Motor neuron (in vitro differentiated cells): ENCODE results near the gene KLHL35. TPM values are rescaled to one million over a fixed set of nuclear protein-coding genes. Genes with fewer than 3 reads are reported as not detected.

Experiments
- ATAC-seq, 8 experiments: fragments of 200-7000 bp; cut with Tn5 transposase; replicated peaks in 6 of 8; 2 replicates each; pipeline ENCODE4 v1.8.0; 2021; ENCODE audit warnings: mild to moderate bottlenecking in 8 of 8, moderate library complexity in 8 of 8
- H3K27ac ChIP-seq, 2 donors: fragments of 250-450 bp; sonication (Bioruptor Pico); 2 replicates each; pipeline ENCODE4 v1.9.0; 2021; ENCODE audit warnings: antibody characterized with exemption in 2 of 2, mild to moderate bottlenecking in 2 of 2, moderate library complexity in 1 of 2
- H3K4me1 ChIP-seq, 2 donors: fragments of 250-450 bp; sonication (Bioruptor Pico); replicated peaks in 1 of 2; 2 replicates each; pipeline ENCODE4 v1.6.1; 2021; ENCODE audit warnings: antibody characterized with exemption in 2 of 2, mild to moderate bottlenecking in 2 of 2, moderate library complexity in 1 of 2
- H3K4me3 ChIP-seq, 5 donors: fragments of 250-450 bp; sonication (Bioruptor Pico); 2 replicates each; pipeline ENCODE4 v1.9.0; 2021; ENCODE audit warnings: antibody characterized with exemption in 5 of 5, mild to moderate bottlenecking in 5 of 5, moderate library complexity in 4 of 5
- WGBS, 10 experiments: fragments of 450-650 bp; shearing (Covaris generic); methylation state at CpG; one replicate each; pipeline ENCODE4 v1.0.0; 2022; 5-methylcytosine and 5-hydroxymethylcytosine counted together
- in situ Hi-C, 9 experiments: fragments of 400-800 bp; cut with MboI; loops; one replicate each; pipeline ENCODE4 v1.15.0; 2021; ENCODE audit warnings: low sequenced_read_pairs in 9 of 9, low pct_unique_long_range_greater_than_20kb in 2 of 9; ENCODE audit not compliant: unreplicated experiment in 9 of 9
- total RNA-seq, 8 experiments: library from RNA; unstranded; fragments of 300-600 nt; gene quantifications; 2 replicates each; pipeline versions ENCODE4 v1.2.3 to v1.2.4, GENCODE V29; 2022

The KLHL35 gene
- total RNA-seq, 8 experiments from 2014 or later = 0.56 to 16.9 (median 6.3) TPM

DNA sequence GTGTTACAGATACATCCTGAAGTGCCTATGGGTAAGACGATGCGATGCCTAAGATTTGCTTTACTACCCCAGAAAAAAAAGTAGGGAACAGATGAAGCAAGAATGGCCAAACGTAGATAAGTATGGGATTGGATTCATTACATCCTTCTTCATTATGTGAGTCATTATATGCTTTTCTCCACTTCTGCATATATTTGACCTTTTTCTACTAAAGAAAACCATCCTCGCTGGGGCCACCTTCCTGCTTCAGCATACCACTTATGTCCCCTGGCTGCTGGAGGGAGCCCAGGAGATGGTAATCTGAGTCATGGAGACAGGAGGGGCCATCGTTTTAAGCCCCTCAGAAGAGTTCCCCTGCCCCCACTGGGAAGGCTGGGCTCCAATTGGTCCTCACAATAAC is 14.4 kb upstream of the KLHL35 start:
- H3K4me3 ChIP-seq = no peak overlapping the region
- H3K4me1 ChIP-seq = no peaks in the 10 kb centered on the region
- no peak overlapping the region for H3K27ac ChIP-seq
- in situ Hi-C loops = loop anchor here in 5 of 9 experiments (5.0 to 10.0 kb wide), 2 partner anchors 85 to 87 kb away; no protein-coding TSS in a partner anchor
- ATAC-seq = no peak
- 55 to 94% (median 83%) methylated on average over 2 to 5 of the region's 5 CpGs for WGBS, 10 experiments

GRCh38 chr11:75445315-75445953 is 12.4 kb upstream of the KLHL35 start:
- peak; percentile 85 to 97 (median 88) for ATAC-seq
- whole genome bisulfite sequencing, 10 experiments = 0 to 86% (median 0%) methylated on average over 1 to 3 of the region's 6 CpGs; no CpG with 5 or more reads in 3 of the 10 experiments
- no peaks in the 10 kb centered on the region for H3K4me1 ChIP-seq
- H3K4me3 ChIP-seq = no peak overlapping the region
- H3K27ac ChIP-seq = no peak overlapping the region
- in situ Hi-C loops = loop anchor here in 5 of 9 experiments (5.0 to 10.0 kb wide), 2 partner anchors 87 to 89 kb away; no protein-coding TSS in a partner anchor

DNA sequence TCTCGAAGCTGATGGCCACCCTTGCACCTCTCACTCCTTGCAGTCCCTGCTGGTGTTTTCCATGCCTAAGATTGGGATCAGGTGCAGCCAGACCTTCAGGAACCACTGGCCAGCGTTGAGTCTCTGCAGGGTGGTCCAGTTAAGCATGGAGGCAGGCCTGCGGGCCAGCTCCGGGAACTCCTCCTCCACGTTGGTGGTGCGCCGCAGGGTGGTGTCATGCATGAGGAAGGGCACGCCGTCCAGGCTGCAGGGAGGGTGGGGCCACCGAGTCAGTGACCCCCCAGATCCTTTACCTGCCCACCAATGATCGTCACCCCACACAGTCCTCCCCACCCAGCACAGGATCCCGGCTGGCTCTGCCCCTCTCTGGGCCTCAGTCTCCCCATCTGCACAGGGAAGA is 10.0 kb upstream of the KLHL35 start:
- 0 to 82% (median 60%) methylated on average over 1 to 7 of the region's 12 CpGs; no CpG with 5 or more reads in 7 of the 10 experiments for WGBS, 10 experiments
- Histone ChIP-seq H3K4me3 (no peak overlapping the region), H3K27ac (no peak overlapping the region), H3K4me1 (no peaks in the 10 kb centered on the region)
- in situ Hi-C loops = loop anchor here in 3 of 9 experiments (10.0 kb wide), 1 partner anchor 92 kb away; no protein-coding TSS in a partner anchor
- no peak for ATAC-seq

DNA sequence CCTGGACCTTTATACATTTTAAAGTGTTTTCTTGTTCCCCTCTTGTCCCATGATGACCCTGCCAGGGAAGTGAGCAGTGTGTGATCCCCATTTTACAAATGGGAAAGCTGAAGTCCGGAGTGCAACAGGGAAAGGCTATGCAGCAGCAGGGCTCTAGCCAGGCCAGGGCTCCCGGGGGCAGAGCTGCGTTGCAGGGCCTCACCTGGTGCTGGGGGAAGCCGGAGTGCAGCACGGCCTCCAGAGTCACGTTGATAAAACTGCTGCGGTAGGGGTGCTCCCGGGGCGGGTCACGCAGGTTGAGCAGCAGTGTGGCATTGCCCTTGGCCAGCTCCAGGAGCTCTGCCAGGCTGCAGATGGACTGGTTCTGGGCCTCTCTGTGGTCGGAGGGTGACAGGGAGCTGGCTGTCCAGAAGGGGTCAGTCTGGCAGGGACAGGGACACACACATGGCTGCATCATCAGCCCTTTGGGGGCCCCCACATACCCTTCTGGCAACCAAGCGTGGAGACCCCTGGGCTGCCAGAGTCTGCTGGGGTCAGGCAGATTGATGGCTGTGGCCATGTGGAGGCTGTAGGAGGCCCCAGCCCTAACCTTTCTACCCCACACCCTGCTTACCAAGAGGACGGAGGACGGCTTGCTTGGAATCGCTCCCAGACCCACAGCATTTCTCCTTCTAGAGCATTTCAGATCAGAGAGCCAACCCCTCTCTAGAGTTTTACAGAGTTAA is 9.3 kb upstream of the KLHL35 start:
- Histone ChIP-seq H3K4me3 (no peak overlapping the region), H3K4me1 (no peaks in the 10 kb centered on the region), H3K27ac (no peak overlapping the region)
- in situ Hi-C loops = loop anchor here in 3 of 9 experiments (10.0 kb wide), 1 partner anchor 92 kb away; no protein-coding TSS in a partner anchor
- WGBS, 10 experiments = 78 to 100% (median 83%) methylated on average over 1 to 7 of the region's 15 CpGs; no CpG with 5 or more reads in 5 of the 10 experiments
- ATAC-seq = no peak

GRCh38 chr11:75441804-75442132 is 8.8 kb upstream of the KLHL35 start:
- Histone ChIP-seq H3K4me1 (no peaks in the 10 kb centered on the region), H3K4me3 (no peak overlapping the region), H3K27ac (no peak overlapping the region)
- 0 to 85% (median 70%) methylated on average over 1 to 3 of the region's 7 CpGs; no CpG with 5 or more reads in 1 of the 10 experiments for WGBS, 10 experiments
- in situ Hi-C loops = loop anchor here in 3 of 9 experiments (10.0 kb wide), 1 partner anchor 93 kb away; no protein-coding TSS in a partner anchor
- no peak for ATAC-seq

DNA sequence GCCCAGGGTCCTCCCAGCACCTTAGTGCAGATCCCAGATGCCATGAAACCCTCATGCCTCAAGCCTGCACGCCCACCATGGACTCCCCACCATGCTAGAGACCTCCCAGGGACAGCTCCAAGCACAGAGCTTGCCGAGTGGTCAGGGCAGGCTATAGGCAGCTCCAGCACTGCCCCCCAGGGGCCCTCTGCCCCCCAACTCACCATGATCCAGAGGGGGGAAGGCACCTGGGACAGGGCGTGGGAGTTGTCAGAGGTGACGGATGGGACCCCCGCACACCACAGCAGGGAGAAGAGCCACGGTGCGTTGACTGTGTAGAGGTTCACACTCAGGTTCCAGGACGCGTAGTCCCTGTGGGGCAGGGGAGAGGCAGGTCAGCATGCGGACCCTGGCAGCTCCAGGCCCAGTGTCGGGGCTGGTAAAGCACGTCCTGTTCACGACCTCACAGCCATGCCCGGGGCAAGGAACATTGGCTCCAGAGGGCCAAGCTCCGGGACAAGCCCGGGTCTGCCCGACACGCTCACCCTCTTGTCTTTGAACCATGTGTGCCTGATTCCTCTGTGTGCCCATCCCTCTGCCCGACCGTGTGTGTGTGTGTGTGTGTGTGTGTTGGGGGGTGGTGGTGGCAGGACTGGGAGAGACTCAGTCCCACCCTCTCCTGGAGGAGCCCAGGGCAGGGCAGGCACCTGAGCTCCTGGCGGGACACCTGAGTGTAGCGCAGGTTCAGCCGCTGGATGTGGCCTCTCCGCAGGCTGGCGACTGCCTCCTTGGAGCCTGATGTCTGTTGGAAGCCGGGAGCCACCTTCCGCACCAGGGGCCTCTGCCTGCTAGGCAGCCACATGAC is 8.2 kb upstream of the KLHL35 start:
- WGBS, 10 experiments = 40 to 89% (median 79%) methylated on average over 1 to 7 of the region's 27 CpGs; no CpG with 5 or more reads in 6 of the 10 experiments
- Histone ChIP-seq H3K27ac (no peak overlapping the region), H3K4me1 (no peaks in the 10 kb centered on the region), H3K4me3 (no peak overlapping the region)
- in situ Hi-C loops = loop anchor here in 3 of 9 experiments (10.0 kb wide), 1 partner anchor 94 kb away; no protein-coding TSS in a partner anchor
- no peak for ATAC-seq

- in situ Hi-C loops = loop anchor here in 3 of 9 experiments (10.0 kb wide), 1 partner anchor 95 kb away; no protein-coding TSS in a partner anchor
- H3K4me3 ChIP-seq = no peak overlapping the region
- H3K4me1 ChIP-seq = no peaks in the 10 kb centered on the region
- no peak overlapping the region for H3K27ac ChIP-seq
- WGBS, 10 experiments = 53 to 100% (median 62%) methylated on average over 1 to 6 of the region's 13 CpGs; no CpG with 5 or more reads in 6 of the 10 experiments
- ATAC-seq = peak in 1 of 8 experiments; percentile 7
Measured at GRCh38 chr11:75439495-75440120, 6.6 kb upstream of the KLHL35 start.

DNA sequence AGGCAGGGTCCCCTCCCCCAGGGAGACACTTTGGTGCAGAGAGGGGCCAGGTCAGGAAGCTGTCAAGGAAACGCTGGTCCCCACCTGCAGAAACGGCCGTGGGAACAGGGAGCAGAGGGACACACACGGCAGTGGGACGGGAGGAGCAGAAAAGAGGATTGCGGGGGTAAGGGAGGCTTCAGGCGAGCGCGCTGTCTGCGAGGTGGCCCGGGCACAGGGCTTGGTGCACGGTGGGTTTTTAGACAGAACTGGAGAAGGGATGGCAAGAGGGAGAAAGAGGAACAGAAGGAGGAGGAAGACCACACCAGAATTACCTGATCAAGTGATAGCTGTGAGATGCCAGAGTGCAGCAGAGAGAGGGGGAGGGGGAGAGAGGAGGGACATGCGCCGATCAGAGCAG is 6.0 kb upstream of the KLHL35 start:
- 0 to 85% (median 65%) methylated on average over 1 to 13 of the region's 14 CpGs; no CpG with 5 or more reads in 1 of the 10 experiments for WGBS, 10 experiments
- Histone ChIP-seq H3K4me1 (no peaks in the 10 kb centered on the region), H3K4me3 (no peak overlapping the region), H3K27ac (no peak overlapping the region)
- no peak for ATAC-seq
- in situ Hi-C loops = no loop called here

GRCh38 chr11:75437966-75438659 is 5.1 kb upstream of the KLHL35 start:
- peaks cover 6% of the 10 kb centered on the region in 2 donors for H3K4me1 ChIP-seq
- 54 to 86% (median 58%) methylated on average over 2 to 5 of the region's 13 CpGs; no CpG with 5 or more reads in 7 of the 10 experiments for WGBS, 10 experiments
- no peak overlapping the region for H3K27ac ChIP-seq
- no peak for ATAC-seq
- in situ Hi-C loops = no loop called here
- no peak overlapping the region for H3K4me3 ChIP-seq

DNA sequence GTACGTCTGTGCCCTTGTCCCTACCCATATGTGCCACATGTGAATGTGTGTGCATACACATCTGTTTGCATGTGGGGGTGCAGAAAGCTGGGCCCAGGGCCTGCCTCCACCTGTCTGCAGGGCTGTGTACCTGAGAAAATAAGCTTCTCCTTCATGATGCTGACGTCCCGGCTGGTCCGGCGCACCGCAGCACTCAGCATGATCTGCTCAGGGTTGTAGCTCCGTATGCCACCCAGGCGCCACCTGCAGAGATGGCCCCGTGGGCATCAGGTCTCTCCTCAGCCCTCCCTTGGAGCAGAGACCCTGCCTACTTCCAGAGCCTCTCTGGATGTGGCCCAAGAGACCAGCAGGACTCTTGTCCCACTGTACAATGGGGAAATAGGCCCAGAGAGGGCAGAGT is 3.8 kb upstream of the KLHL35 start:
- peaks cover 12 to 16% of the 10 kb centered on the region in 2 donors for H3K4me1 ChIP-seq
- in situ Hi-C loops = no loop called here
- no peak overlapping the region for H3K27ac ChIP-seq
- H3K4me3 ChIP-seq = no peak overlapping the region
- 60 to 100% (median 85%) methylated on average over 1 to 6 of the region's 9 CpGs; no CpG with 5 or more reads in 4 of the 10 experiments for WGBS, 10 experiments
- no peak for ATAC-seq

- in situ Hi-C loops = no loop called here
- ATAC-seq = no peak
- WGBS, 10 experiments = 10 to 100% (median 64%) methylated on average over 1 to 8 of the region's 9 CpGs; no CpG with 5 or more reads in 3 of the 10 experiments
Measured at GRCh38 chr11:75435571-75435925, 2.5 kb upstream of the KLHL35 start.

More at GRCh38 chr11:75435571-75435925, 2.5 kb upstream of the KLHL35 start:
- Histone ChIP-seq H3K4me3 (no peak overlapping the region), H3K27ac (no peak overlapping the region), H3K4me1 (peaks cover 16 to 29% of the 10 kb centered on the region in 2 donors)
